ENCODE results near the gene GCN1.

The GCN1 gene

GRCh38 chr12:120115692-120116440 lies 78.6 kb downstream of the GCN1 start:
- peak; percentile 69 for DNase-seq (ENCODE audit: low spot score)

- DNase-seq (ENCODE audit: low spot score) = no peak
These were observed 79.4 kb downstream of the GCN1 start for GRCh38 chr12:120115066-120115465.

GRCh38 chr12:120110550-120111501 lies 83.7 kb downstream of the GCN1 start:
- DNase-seq (ENCODE audit: low spot score) = no peak

GRCh38 chr12:120109570-120110267 lies 84.8 kb downstream of the GCN1 start:
- DNase-seq (ENCODE audit: low spot score) = no peak

- no peak for DNase-seq (ENCODE audit: low spot score)
These were observed 88.4 kb downstream of the GCN1 start for GRCh38 chr12:120106151-120106550.

GRCh38 chr12:120103371-120103770 lies 91.1 kb downstream of the GCN1 start:
- DNase-seq (ENCODE audit: low spot score) = no peak

GRCh38 chr12:120103044-120103338 lies 91.5 kb downstream of the GCN1 start:
- DNase-seq (ENCODE audit: low spot score) = no peak

- DNase-seq (ENCODE audit: low spot score) = no peak
These were observed 92.1 kb downstream of the GCN1 start for GRCh38 chr12:120102189-120103043.

GRCh38 chr12:120101617-120102016 lies 92.9 kb downstream of the GCN1 start:
- DNase-seq (ENCODE audit: low spot score) = no peak

- DNase-seq (ENCODE audit: low spot score) = no peak
These were observed 93.3 kb downstream of the GCN1 start for GRCh38 chr12:120101182-120101581.

- DNase-seq (ENCODE audit: low spot score) = peak; percentile 67
These were observed 93.9 kb downstream of the GCN1 start for GRCh38 chr12:120100630-120101029.

- DNase-seq (ENCODE audit: low spot score) = no peak
These were observed 94.8 kb downstream of the GCN1 start for GRCh38 chr12:120099738-120100137.

- no peak for DNase-seq (ENCODE audit: low spot score)
These were observed 95.6 kb downstream of the GCN1 start for GRCh38 chr12:120098756-120099470.

GRCh38 chr12:120096671-120097202 lies 97.8 kb downstream of the GCN1 start:
- no peak for DNase-seq (ENCODE audit: low spot score)

- DNase-seq (ENCODE audit: low spot score) = no peak
These were observed 98.8 kb downstream of the GCN1 start for GRCh38 chr12:120095736-120096135.

GRCh38 chr12:120095331-120095730 lies 99.2 kb downstream of the GCN1 start:
- no peak for DNase-seq (ENCODE audit: low spot score)

- no peak for DNase-seq (ENCODE audit: low spot score)
These were observed 100.0 kb downstream of the GCN1 start for GRCh38 chr12:120094485-120094884.

- no peak for DNase-seq (ENCODE audit: low spot score)
These were observed 100.7 kb downstream of the GCN1 start for GRCh38 chr12:120093592-120094355.

GRCh38 chr12:120093336-120093591 lies 101.3 kb downstream of the GCN1 start:
- DNase-seq (ENCODE audit: low spot score) = no peak
